ENCODE results near the gene EDC4.
"Not testable (repeated sequence)": the region's sequence is repeated elsewhere in the genome, so short reads cannot be mapped to it uniquely, and the experiment has no call there.

EDC4 gene

DNA sequence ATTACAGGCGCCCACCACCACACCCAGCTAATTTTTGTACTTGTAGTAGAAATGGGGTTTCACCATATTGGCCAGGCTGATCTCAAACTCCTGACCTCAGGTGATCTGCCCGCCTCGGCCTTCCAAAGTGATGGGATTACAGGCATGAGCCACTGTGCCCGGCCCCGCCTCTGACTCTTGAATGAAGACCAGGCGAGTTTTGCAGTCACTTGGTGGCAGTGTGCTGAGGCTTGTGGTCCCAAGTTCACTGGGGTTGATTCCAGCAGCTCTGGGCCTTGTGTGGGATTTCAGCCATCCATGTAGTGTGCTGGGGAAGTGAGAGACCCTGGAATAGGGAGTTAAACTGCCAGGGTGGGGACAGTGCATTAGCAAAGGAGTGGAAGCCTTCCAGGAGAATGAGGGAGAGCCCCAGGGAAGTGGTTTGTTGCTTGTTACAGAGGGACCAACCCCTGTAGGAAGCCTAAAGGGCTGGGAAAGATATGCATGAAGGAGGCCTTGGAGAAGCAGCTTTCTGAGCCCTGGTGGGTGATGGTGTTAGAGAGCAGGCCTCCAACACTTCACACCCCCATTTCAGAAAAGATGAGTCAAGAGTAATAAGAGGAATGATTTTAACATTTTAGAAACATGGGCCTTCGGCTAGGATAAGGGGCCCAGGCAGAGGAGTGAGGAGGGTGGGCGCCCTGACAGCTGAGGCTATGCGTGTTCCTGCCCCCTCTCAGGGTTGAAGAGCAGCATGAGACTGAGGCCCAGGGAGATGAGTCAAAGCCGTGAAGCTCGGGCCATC is 34.7 kb downstream of the EDC4 start:
- no peak for DNase-seq (ENCODE audit: low read depth, low spot score)

DNA sequence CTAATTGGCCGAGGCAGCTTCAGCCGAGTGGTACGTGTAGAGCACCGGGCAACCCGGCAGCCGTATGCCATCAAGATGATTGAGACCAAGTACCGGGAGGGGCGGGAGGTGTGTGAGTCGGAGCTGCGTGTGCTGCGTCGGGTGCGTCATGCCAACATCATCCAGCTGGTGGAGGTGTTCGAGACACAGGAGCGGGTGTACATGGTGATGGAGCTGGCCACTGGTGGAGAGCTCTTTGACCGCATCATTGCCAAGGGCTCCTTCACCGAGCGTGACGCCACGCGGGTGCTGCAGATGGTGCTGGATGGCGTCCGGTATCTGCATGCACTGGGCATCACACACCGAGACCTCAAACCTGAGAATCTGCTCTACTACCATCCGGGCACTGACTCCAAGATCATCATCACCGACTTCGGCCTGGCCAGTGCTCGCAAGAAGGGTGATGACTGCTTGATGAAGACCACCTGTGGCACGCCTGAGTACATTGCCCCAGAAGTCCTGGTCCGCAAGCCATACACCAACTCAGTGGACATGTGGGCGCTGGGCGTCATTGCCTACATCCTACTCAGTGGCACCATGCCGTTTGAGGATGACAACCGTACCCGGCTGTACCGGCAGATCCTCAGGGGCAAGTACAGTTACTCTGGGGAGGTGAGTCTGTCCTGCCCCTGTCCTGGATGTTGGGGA is 36.3 kb downstream of the EDC4 start:
- no peak for DNase-seq (ENCODE audit: low read depth, low spot score)

DNA sequence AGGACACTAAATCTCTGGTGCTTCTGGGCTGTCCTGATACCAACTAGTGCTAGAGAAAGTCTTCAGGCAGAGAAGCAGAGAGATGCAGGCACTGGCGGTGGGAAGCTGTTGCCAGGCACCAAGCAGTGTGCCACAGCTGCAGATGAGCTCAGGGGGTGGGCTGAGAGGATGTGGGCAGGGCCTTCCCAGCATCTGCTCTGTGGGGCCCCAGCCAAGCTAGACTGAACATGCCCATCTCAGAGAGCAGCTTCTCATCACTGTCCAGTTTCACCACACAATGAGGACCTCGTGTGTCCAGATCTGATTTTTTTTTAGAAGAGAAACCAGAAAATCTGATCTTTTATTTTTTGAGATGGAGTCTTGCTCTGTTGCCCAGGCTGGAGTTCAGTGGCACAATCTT is 37.3 kb downstream of the EDC4 start:
- peak; percentile 82 for DNase-seq (ENCODE audit: low read depth, low spot score)

DNA sequence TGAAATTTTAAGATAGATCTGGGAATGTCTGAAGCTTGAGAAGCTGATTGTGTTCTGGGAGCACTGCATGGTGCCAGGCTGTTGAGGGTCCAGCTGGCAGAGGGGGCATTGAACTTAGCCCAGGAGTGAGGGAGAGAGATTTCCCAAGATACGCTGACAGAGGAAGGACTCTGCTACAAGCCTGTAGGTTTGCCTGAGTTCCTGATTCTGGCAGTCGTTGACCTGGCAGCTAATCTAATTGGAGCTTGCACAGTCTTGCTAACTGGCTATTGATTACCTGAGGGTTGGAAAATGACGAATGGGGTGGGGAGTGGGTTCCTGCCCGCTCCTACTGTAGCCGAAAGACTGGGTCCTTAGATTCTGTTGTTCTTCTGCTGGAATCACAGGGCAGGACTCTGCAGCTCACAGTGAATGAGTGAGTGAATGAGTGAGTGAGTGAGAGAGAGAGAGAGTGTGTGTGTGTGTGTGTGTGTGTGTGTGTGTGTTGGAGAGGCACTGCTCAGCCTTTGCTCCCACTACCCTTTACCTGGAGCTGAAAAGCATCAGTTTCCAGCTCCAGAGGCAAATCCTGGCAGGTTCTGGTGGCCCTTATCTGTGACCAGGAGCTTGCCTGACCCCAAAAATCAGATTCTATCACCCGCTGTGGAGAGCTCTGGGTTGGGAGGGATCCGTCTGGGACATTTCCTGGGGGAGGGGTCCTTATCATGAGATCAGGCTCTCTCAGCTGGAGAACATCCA is 42.1 kb downstream of the EDC4 start:
- no peak for DNase-seq (ENCODE audit: low read depth, low spot score)

DNA sequence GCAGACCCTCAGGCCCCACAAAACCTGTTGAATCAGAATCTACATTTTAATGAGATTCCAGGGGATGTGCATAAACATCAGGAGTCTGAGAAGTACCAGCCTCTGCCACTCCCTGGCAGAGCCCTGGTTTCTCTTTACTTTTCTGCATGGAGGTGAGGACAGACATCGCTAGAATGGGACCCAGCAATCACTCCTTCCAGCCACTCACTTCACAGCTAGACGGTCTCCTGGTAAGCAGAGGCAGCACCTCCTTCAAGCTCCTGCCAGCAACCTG is 42.6 kb downstream of the EDC4 start:
- not testable (repeated sequence) for DNase-seq (ENCODE audit: low read depth, low spot score)

DNA sequence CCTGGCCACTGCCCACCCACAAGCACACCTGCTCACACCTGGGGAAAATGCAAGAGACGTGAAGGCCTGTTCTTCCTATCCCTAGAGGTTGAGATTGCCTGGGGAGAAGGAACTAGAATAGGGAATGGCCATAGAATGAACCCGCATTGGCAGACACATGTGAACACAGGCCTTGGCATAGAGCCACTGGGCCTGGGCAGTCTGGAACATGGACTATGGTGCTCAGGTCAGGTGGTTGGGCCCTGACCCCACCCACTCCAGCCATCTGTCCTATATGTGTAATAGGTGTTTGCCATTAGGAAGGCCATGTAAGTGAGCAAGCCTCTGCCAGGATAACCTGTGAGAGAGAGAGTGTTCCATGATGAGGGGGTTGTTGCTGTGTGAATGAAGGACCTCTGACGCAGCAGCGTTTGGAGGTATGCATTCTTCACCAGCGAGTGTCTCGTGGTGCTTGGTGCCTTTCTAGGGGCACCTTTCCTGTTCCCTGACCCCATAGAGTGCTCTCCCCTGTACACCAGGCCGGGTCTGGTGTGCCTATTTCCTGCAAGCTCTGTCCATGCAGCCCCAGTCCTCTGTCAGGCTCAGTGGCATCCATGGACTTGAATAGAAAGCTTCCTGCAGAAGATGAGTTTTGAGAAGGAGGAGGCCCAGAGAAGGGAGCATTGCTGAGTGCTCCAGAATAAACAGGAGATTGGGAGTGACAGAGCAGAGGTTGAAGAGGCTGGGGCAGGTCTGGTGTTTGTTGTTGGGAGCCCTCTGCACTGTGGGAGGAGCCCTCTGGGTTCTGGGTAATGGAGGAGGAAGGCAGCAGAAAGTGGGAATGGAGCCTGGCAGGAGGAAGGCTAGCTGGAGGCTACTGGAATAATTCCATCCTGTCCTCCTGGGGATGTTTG is 43.2 kb downstream of the EDC4 start:
- no peak for DNase-seq (ENCODE audit: low read depth, low spot score)

DNA sequence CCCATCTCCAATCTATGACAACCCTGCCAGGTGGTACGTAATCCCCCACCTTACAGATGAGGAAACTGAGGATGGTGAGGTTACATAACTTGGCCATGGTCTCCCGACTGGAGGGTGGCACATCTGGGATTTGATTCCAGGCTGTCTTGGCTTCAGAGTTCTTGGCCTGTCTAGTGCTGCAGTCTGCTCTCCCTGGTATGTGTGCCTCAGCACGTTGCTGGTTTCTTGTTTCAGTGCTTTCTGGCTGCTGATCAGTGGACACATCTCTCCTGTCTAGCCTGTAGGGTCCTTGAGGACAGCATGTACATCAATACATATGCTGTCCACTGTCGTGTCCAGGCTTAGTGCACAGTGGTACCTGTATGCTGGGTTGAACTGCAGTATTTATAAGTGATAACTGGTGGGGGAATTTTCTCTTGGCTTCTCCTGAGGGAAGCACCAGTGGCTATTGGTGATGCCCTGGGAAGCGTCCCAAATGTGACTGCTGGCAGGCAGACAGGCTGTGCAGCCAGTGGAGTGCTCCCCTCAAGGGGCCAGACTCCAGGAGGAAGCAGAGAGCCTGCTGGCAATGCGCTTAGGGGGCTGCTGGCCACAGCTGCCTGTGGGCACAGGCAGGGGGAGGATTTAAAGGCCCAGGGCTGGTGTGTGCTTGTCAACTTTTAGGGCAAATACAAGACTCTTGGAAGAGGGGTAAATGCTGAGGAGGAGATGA is 44.4 kb downstream of the EDC4 start:
- no peak for DNase-seq (ENCODE audit: low read depth, low spot score)

DNA sequence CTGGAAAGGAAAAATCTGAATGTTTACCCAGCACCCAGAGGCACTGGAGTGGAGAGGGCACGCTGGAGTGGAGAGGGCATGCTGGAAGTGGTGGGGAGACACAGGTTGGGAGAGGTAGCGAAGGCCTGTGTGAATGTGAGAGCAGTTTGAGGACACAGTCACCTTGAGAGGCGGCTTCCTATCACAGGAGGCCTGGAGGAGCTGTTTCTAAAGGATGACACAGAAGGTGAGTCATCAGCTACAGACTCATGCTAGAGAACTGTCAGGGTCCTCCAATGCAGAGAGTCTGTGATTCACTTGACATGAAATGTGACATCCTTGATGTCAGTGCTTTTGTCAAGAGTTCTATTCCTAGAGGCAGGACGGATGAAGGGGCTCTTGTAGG is 45.0 kb downstream of the EDC4 start:
- DNase-seq (ENCODE audit: low read depth, low spot score), result no peak

DNA sequence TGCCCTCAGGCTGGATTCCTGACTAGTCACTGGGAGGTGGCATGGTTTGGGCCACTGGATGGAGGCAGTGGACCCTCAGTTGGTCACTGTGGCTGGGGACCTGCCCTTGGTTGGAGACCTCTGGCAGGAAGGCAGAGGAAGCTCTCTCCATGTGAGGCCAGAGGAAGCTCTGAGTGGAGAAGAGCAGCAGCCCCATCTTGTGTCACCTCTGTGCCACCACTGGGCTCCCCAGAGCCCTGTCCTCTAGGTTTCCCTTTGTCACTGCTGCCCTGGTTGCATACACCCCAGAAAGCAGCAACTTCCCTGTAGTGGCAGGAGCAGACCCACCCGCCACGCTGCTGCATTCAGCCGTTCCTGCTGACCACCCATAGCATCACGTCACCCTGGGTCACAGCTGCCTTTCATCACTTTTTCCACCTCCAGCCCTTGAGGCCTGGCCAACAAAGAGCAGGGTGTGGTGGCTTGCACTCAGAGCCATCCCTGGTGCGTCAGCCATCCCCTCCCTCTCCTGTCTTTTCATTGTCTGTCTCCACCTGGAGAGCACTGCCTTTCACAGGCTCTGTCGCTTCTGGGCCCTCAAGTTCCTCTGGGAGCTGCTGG is 46.9 kb downstream of the EDC4 start:
- no peak for DNase-seq (ENCODE audit: low read depth, low spot score)

DNA sequence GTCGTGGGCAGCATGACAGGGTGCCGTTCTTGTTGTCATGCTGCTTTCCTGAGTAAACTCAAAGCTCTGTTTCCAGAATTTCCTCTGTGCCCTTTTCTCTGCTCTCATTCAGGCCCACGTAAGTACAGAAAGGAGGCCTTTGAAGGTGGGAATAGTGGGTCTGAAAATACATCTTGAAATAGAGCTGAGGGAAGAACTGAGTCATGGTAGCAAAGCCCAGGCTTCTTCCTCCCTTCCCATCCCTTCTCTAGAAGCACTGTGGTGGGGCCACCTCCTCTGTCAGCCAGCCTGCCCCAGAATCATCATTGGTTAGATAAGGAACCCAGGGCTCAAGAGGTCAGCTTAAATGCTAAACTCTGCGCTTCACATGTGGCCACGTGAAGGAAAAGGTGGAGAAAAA is 49.4 kb downstream of the EDC4 start:
- DNase-seq (ENCODE audit: low read depth, low spot score), result no peak

DNA sequence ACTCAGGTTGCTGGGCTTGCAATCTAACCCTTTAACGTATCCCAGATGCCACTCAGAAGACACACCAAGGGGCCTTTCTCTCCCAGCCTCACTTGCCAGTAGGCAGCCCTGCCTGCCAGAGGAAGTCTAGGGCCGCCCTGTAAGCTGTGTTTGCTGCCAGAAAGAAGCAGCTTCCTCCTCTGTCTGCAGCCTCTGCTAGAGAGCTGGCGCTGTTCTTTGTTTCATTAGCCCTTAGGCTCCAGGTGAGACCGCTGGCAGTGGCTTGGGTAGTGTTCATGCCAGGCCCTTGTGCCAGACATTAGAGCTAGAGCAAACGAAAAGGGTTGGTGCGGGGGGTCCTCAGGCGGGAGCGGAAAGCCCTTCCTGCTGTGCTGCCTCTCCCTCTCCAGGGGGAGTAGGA is 49.9 kb downstream of the EDC4 start:
- DNase-seq (ENCODE audit: low read depth, low spot score), result no peak

DNA sequence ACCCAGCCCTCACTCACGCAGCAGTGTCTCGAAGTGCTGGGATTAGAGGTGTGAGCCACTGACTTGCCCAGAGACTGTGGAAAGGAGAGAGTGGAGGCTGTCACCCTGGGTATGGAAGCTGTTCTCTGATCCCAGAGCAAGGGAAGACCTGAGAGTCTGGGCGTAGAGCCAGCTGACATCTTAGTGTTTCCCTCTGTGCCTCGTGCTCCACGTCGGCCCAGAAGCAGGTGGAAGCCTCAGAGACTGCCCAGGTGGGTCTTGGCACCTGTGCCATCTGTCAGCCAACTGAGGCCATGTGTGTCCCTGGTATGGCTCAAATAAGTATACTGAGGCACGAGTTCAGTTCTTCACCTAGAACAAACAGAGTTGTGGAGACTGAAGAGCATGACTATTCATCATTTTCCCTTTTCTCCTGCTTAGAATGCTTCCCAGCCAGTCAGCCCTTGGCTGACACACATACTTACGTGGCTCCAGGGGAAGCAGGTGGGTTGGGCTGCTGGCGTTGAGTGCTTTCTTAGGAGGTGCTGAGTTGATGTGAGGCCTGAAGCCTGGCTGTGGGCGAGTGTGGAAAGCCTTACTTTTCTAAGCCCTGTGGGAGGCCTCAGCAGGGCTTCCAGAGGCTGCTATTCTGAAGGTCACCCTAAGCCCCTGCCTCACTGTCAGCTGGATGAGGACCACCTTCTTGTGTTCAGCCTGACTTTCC is 50.7 kb downstream of the EDC4 start:
- no peak for DNase-seq (ENCODE audit: low read depth, low spot score)

DNA sequence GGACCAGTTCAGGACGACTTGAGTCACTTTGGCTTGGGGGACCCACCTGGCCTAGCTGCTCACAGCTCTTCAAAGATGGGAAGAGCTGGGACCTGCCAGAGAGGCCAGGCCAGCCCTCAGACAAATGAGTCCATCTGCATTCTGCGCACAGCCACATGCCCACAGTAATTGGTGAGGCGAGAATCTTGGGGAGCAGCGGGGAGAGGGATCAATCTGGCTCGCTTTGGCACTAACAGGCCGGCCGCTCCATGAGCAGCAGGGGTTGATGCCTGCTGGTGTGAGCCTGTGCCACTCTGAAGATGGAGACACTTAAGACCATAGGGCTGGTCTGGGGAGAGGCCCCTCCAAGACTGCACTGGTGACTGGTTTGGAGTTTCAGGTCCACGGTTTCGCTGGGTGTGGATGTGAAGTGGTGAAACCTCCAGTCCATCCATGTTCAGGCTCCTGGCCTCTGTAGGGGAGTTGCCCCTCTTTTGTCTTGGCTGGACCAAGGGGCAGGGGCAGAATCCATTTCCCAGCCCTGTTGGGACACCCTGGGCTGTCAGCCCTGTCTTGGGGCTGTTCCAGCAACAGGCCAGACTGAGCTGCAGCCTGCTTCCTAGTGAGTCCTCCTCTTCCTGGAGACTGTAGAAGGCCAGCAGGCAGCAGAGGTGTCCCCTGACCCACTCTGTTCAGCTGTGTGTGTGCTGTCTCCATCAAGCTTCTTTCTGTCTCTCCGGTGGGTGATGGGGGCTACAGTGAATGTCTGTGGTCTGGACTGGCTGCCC is 51.5 kb downstream of the EDC4 start:
- no peak for DNase-seq (ENCODE audit: low read depth, low spot score)

DNA sequence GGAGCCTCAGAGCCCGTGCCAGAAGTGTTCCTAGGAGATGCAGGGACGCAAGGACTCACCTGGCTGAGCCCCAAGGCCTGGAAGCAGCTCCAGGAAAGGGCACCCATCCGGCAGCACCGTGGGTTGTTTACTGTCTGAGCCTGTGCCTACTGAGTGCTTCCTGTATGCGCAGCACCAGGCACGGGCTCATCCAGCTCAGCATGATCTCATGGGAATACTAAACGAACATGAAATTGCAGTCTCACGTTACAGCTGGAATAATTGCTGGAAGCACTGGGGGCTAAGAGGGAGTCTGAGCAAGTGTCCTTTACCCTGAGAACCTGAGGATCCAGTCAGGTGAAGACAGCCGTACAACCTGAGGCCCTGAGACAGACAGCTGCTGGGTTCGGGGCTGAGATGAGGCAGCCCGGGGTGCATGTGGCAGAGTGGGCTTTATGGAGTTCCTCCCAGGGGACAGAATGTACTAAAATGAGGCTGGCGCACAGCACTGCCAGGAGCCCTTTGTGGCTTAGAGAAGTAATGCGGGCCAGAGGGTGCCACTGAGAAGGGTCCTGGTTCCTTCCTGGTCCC is 53.4 kb downstream of the EDC4 start:
- no peak for DNase-seq (ENCODE audit: low read depth, low spot score)

DNA sequence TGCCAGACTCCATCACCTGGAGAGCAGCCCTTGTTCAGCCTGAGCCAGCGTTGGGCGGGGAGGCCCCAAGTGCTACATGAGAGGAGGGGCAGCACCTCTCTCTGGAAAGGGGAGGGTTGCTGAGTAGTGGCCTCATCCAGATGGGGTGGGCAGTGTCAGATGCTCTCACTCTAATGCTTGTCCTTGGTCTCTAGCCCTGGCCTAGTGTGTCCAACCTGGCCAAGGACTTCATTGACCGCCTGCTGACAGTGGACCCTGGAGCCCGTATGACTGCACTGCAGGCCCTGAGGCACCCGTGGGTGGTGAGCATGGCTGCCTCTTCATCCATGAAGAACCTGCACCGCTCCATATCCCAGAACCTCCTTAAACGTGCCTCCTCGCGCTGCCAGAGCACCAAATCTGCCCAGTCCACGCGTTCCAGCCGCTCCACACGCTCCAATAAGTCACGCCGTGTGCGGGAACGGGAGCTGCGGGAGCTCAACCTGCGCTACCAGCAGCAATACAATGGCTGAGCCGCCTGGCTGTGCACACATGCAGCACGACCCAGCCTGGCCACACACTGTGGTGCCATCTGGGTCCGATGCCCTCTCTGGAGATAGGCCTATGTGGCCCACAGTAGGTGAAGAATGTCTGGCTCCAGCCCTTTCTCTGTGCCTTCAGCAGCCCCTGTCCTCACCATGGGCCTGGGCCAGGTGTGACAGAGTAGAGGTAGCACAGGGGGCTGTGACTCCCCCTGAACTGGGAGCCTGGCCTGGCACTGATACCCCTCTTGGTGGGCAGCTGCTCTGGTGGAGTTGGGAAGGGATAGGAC is 54.5 kb downstream of the EDC4 start:
- DNase-seq (ENCODE audit: low read depth, low spot score), result no peak

DNA sequence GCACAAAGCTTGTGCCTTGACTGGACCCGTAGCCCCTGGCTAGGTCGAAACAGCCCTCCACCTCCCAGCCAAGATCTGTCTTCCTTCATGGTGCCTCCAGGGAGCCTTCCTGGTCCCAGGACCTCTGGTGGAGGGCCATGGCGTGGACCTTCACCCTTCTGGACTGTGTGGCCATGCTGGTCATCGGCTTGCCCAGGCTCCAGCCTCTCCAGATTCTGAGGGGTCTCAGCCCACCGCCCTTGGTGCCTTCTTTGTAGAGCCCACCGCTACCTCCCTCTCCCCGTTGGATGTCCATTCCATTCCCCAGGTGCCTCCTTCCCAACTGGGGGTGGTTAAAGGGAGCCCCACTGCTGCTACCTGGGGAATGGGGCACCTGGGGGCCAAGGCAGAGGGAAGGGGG is 55.3 kb downstream of the EDC4 start:
- DNase-seq (ENCODE audit: low read depth, low spot score), result no peak

DNA sequence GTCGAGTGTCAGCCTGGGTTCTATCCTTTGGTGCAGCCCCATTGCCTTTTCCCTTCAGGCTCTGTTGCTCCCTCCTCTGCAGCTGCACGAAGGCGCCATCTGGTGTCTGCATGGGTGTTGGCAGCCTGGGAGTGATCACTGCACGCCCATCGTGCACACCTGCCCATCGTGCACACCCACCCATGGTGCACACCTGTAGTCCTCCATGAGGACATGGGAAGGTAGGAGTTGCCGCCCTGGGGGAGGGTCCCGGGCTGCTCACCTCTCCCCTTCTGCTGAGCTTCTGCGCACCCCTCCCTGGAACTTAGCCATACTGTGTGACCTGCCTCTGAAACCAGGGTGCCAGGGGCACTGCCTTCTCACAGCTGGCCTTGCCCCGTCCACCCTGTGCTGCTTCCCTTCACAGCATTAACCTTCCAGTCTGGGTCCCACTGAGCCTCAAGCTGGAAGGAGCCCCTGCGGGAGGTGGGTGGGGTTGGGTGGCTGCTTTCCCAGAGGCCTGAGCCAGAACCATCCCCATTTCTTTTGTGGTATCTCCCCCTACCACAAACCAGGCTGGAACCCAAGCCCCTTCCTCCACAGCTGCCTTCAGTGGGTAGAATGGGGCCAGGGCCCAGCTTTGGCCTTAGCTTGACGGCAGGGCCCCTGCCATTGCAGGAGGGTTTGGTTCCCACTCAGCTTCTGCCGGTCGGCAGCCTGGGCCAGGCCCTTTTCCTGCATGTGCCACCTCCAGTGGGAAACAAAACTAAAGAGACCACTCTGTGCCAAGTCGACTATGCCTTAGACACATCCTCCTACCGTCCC is 55.9 kb downstream of the EDC4 start:
- DNase-seq (ENCODE audit: low read depth, low spot score), result no peak

DNA sequence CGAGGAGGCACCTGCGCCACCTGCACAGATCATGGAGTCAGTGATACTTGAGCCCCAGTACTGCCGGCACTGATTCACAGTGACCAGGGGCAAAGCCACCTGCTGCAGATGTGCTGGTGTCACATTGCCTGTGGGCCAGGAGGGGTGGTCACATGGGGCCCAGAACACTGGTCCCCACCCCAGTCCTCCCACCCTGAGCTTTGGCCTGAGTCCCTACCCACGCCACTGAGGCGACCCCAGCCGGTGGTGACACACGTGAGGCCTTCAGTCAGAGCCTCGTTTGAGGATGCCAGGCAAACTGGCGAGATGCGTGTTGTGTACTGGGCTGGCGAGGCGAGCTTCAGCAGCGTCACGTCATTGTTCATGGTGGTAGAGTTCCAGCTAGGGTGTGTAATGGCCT is 57.3 kb downstream of the EDC4 start:
- DNase-seq (ENCODE audit: low read depth, low spot score), result no peak

Data from smooth muscle cell of the brain vasculature (primary cell).